ENCODE results near the gene FUS.

FUS gene

DNA sequence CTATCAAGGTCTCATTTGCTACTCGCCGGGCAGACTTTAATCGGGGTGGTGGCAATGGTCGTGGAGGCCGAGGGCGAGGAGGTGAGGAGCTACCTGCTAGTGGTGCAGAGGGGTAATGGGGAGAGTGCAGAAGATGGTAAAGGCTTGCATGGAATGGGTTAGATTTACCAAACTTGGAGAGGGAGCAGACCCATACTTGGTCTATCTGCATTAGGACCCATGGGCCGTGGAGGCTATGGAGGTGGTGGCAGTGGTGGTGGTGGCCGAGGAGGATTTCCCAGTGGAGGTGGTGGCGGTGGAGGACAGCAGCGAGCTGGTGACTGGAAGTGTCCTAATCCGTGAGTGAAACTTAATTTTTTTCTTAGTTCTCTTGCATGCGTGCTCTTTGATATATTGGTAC, 10.1 kb downstream of the FUS start:
- TF ChIP-seq, protein P1, sequence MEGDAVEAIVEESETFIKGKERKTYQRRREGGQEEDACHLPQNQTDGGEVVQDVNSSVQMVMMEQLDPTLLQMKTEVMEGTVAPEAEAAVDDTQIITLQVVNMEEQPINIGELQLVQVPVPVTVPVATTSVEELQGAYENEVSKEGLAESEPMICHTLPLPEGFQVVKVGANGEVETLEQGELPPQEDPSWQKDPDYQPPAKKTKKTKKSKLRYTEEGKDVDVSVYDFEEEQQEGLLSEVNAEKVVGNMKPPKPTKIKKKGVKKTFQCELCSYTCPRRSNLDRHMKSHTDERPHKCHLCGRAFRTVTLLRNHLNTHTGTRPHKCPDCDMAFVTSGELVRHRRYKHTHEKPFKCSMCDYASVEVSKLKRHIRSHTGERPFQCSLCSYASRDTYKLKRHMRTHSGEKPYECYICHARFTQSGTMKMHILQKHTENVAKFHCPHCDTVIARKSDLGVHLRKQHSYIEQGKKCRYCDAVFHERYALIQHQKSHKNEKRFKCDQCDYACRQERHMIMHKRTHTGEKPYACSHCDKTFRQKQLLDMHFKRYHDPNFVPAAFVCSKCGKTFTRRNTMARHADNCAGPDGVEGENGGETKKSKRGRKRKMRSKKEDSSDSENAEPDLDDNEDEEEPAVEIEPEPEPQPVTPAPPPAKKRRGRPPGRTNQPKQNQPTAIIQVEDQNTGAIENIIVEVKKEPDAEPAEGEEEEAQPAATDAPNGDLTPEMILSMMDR (IDR thresholded peaks at IDR 0.05; ENCODE audit: low read length): no peak
- TF ChIP-seq EZH2 (IDR thresholded peaks at IDR 0.05; ENCODE audit: borderline replicate concordance, low read length): no peak

DNA sequence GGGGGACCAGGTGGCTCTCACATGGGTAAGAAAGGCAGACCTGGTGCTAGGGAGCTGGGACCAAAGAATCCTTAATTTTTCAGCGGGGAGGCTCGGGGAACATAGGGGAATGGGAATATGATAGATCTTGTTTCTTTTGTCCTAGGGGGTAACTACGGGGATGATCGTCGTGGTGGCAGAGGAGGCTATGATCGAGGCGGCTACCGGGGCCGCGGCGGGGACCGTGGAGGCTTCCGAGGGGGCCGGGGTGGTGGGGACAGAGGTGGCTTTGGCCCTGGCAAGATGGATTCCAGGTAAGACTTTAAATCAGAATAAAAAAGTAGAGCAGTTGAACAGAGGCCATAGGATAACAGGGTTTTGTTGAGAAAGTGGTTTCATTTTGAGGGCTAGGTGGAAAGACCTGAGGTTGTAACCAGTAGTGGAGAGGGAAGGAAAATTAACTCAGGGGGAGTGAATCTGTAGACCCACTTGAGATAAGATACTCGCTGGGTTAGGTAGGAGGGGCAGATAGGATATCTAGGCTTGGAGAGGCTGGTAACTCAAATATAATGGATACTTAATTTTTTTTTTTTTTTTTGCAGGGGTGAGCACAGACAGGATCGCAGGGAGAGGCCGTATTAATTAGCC, 11.0 kb downstream of the FUS start:
- peaks cover 12% of the 10 kb centered on the region for H3F3A ChIP-seq (ENCODE audit: insufficient read depth, low read length)
- H3K9me3 ChIP-seq (ENCODE audit: low read length): no peaks in the 10 kb centered on the region
- no peaks in the 10 kb centered on the region for H3K27me3 ChIP-seq (ENCODE audit: insufficient read depth, low read length)
- no peak overlapping the region for H3K4me3 ChIP-seq (ENCODE audit: low read depth, low read length, poor library complexity, severe bottlenecking)
- no peak overlapping the region for H3K9ac ChIP-seq (ENCODE audit: low read length)
- H3K9me2 ChIP-seq (ENCODE audit: low read depth, low read length): no peaks in the 10 kb centered on the region
- H4K20me1 ChIP-seq (ENCODE audit: insufficient read depth, low read length): peaks cover 2% of the 10 kb centered on the region; the same call in 1 of the 2 replicates
- no peak overlapping the region for H3K4me2 ChIP-seq (ENCODE audit: low read length)
- H3K79me2 ChIP-seq (ENCODE audit: insufficient read depth, low read length): 0 out of 2 replicates have a peak, but pooled peaks cover 4% of the 10 kb centered on the region
- no peak overlapping the region for H2AFZ ChIP-seq (ENCODE audit: low read length)
- peaks cover 100% of the 10 kb centered on the region for H3K36me3 ChIP-seq (ENCODE audit: insufficient read depth, low read length)
- no peak overlapping the region for H3K27ac ChIP-seq (ENCODE audit: low read depth, low read length, poor library complexity, severe bottlenecking)
- H3K4me1 ChIP-seq (ENCODE audit: insufficient read depth, low read length, severe bottlenecking): no peaks in the 10 kb centered on the region
- no peak for TF ChIP-seq EZH2 (IDR thresholded peaks at IDR 0.05; ENCODE audit: borderline replicate concordance, low read length)
- TF ChIP-seq, protein P1 (IDR thresholded peaks at IDR 0.05; ENCODE audit: low read length): no peak

More for the DNA sequence above, 10.1 kb downstream of the FUS start:
- Histone ChIP-seq H3K27ac (ENCODE audit: low read depth, low read length, poor library complexity, severe bottlenecking) (no peak overlapping the region), H3K27me3 (ENCODE audit: insufficient read depth, low read length) (no peaks in the 10 kb centered on the region), H3K9me3 (ENCODE audit: low read length) (no peaks in the 10 kb centered on the region), H2AFZ (ENCODE audit: low read length) (no peak overlapping the region), H3K79me2 (ENCODE audit: insufficient read depth, low read length) (peaks cover 9% of the 10 kb centered on the region; the same call in 1 of the 2 replicates), H3K9ac (ENCODE audit: low read length) (no peak overlapping the region), H3K4me1 (ENCODE audit: insufficient read depth, low read length, severe bottlenecking) (no peaks in the 10 kb centered on the region), H3K4me3 (ENCODE audit: low read depth, low read length, poor library complexity, severe bottlenecking) (no peak overlapping the region), H3K9me2 (ENCODE audit: low read depth, low read length) (no peaks in the 10 kb centered on the region), H3K4me2 (ENCODE audit: low read length) (no peak overlapping the region), H3K36me3 (ENCODE audit: insufficient read depth, low read length) (peaks cover 100% of the 10 kb centered on the region), H4K20me1 (ENCODE audit: insufficient read depth, low read length) (peaks cover 2% of the 10 kb centered on the region; the same call in 1 of the 2 replicates), H3F3A (ENCODE audit: insufficient read depth, low read length) (peaks cover 12% of the 10 kb centered on the region)

DNA sequence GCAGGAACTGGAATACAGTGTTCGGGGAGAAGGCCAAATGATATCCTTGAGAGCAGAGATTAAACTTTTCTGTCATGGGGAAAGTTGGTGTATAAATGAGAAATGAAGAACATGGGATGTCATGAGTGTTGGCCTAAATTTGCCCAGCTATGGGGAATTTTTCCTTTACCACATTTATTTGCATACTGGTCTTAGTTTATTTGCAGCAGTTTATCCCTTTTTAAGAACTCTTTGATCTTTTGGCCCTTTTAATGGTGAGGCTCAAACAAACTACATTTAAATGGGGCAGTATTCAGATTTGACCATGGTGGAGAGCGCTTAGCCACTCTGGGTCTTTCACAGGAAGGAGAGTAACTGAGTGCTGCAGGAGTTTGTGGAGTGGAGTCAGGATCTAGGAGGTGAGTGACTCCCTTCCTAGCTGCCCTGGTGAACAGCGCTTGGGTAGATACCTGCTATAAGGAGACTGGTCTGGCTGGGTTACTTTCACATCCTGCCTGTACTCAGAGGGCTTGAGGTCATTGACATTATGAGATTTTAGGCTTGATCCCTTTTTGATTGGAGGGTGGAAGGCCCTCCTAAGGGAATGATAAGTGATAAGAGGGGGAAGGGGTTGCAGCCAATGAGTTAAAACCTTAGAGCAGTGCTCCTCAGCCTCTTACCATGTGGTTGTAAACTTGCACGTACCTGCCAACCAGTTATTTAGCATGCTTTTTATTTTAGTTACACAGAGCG, 11.9 kb downstream of the FUS start:
- Histone ChIP-seq H3K4me1 (ENCODE audit: insufficient read depth, low read length, severe bottlenecking) (no peaks in the 10 kb centered on the region), H3F3A (ENCODE audit: insufficient read depth, low read length) (peaks cover 12% of the 10 kb centered on the region), H3K4me3 (ENCODE audit: low read depth, low read length, poor library complexity, severe bottlenecking) (no peak overlapping the region), H4K20me1 (ENCODE audit: insufficient read depth, low read length) (peaks cover 2% of the 10 kb centered on the region; the same call in 1 of the 2 replicates), H3K9ac (ENCODE audit: low read length) (no peak overlapping the region), H3K27me3 (ENCODE audit: insufficient read depth, low read length) (no peaks in the 10 kb centered on the region), H3K79me2 (ENCODE audit: insufficient read depth, low read length) (no peaks in the 10 kb centered on the region), H3K9me2 (ENCODE audit: low read depth, low read length) (no peaks in the 10 kb centered on the region), H2AFZ (ENCODE audit: low read length) (no peak overlapping the region), H3K9me3 (ENCODE audit: low read length) (no peaks in the 10 kb centered on the region), H3K4me2 (ENCODE audit: low read length) (no peak overlapping the region), H3K36me3 (ENCODE audit: insufficient read depth, low read length) (peaks cover 96% of the 10 kb centered on the region), H3K27ac (ENCODE audit: low read depth, low read length, poor library complexity, severe bottlenecking) (no peak overlapping the region)
- no peak for TF ChIP-seq EZH2 (IDR thresholded peaks at IDR 0.05; ENCODE audit: borderline replicate concordance, low read length)
- TF ChIP-seq, protein P1 (IDR thresholded peaks at IDR 0.05; ENCODE audit: low read length): no peak

All from OCI-LY1 (cell line).